Tongue (tissue), 2 donors: ENCODE measurements around the gene CAD. TPM values are rescaled to one million over a fixed set of nuclear protein-coding genes. Genes with fewer than 3 reads are reported as not detected.
"Not testable (repeated sequence)": the region's sequence is repeated elsewhere in the genome, so short reads cannot be mapped to it uniquely, and the experiment has no call there.

ENCODE experiments used
- DNase-seq: peaks from one replicate; pipeline ENCODE4 v3.0.0-alpha.2; 2015
- total RNA-seq: library from RNA; depleted of rRNA; stranded (reverse); fragments of >200 nt; gene quantifications from one replicate; pipeline ENCODE4 v1.2.3, GENCODE V29; 2014

Gene CAD
- total RNA-seq, 1 donor from 2014 or later = 33.7 TPM

DNA sequence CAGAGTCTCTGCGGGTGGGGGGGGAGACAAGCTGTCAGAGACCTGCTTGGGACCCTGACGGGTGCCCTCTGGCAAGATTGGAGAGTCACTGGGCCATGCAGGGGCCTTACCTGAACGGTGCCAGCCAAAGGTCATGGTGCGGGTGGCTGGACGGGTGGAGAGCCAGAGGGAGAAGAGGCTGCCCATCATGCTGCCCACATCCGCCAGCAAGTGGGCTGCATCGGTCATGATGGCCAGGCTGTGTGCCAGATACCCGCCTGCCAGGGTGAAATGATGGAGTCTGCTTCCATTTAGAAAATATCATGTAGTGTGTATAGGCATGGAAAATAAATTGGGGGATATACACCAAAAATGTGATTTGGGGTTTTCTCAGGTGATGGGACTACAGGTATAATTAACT is 40.9 kb downstream of the CAD start:
- no peak for DNase-seq

DNA sequence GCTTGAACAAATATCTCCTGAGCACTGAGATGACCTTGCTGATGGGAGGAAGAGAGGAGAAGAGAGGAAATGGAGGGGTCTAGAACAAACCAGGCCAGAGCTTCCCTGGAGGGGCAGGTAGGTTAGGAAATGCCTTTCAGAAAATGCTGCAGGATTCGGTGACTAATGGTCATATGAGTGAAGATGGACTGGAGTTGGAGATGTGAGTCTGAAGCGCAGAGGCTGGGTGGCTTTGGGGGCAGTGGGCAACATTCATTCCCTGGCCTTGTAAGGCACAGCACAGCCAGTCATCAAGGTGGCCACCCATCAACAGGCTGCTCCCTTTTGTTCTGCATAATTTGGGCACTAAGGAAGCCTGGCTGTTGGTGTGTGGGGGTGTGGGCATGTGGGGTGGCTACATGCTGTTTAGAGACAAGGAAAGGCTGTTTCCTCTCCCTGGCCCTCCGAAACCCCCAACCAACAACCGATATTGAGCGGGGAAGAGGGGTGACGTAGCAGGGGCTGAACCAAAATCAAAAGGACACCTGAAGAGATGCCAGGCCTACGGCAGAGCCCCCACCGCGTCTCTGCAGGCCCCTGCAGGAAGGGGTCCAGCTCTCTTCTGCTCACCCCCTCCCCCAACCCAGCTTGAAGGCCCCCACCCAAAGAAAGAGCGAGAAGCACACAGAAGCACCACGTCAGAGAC is 44.2 kb downstream of the CAD start:
- DNase-seq = no peak

DNA sequence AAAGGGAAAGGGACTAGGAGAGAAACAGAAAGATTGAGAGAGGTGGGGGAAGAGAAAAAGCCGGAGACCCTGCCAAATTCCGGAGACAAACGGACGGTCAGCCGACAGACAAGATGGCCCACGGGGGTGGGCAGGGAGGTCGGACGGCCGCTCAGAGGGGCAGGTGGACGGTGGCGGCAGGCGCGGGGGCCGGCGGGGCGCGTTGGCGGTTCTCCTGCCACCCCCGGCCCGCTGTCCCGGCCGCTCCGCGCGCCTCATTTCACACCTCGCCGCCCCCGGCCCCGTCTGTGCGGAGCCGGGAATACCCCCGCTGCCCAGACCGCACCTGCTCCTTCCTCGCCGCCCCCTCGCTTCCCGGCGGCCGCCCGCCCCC is 44.7 kb downstream of the CAD start:
- DNase-seq = no peak

DNA sequence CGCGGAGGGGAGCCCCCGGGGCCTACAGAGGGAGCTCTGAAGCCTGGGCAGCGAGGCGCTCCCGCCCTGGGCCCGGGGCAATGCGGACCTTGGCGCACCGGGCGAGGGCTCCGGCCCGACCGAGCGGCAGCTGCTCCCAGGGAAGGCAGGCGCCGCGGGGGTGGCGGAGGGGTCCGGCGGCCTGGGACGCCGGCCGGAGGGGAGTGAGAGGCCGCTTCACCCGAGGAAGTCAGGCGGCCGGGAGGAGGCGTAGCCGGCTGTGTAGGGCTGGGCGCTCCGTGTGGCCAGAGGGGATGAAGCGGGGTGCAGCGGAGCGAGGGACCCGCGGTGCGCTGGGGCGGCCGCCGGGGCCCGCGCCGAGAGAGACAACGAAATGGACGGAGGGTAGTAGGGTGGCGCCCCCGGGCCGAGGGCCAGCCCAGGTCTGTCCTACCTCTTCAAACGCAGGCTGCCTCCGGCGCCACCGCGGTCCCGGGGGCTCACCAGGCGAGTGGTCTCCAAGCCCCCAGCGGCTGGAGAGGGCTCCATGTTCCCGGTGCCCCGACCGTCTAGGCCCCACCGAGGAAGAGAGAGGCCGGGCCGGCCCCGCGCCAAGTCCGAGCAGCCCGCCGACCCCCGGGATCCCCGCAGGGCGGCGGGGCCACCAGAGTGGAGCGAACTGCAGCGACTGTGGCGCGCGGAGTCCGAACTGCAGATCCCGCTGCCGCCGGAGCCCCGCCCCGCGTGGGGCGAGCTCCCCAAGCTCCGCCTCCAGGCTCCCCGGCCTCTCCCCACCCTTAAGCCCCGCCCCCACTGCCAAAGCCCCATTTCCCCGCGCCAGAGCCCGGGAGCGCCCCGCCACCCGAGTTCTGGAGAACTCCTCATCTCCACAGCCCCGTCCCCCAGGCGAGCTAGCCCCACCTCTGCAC is 45.5 kb downstream of the CAD start, which contains the start of gene SLC30A3:
Gene SLC30A3 (minus strand): TSS at position 669 of the 908 bp plus-strand sequence. CDS start 141 bp downstream, at position 528.
- DNase-seq = peak; percentile 63

DNA sequence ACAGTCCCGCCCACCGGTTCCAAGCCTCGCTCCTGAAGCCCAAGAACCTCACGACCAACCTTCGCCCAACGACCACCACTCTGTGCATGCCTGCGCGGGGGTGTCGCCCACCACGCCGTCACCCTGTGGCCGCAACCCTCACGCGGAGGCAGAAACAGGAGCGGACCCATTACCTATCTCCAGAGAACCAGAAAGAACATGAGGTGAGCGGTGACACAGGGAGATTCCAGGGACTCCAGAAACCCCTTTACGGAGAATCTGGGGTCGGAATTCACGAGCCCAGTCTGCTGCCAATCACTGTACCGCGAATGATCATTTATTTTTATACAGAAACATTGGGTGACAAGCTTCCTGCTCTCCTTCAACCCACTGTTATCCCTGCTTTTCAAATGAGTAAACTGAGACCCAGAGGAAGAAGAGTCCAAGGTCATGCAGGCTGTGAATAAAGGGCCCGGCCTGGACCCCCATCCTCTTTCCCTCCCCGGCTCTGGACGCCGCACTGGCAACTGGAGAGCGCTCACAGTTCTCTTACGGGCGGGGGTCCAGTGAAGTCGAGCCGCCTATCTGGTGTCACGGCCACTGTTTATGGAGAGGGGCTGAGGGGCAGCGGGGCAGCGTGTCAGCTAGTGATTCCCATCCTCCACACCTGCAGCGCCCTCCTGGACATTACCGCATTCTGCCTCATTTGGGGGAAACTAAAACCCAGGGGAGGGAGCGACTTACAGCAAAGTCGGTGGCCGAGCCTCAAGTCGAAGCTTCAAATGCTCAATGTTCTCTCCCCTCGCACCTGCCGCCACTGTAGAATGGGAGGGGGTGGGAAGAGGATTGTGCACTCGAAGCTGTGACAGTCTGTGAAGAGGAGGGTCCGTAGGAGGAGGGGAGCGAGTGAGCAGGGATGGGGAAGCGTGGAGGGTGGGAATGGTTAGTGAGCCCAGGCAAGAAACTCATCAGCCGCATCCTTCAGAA is 46.4 kb downstream of the CAD start:
- DNase-seq = no peak

DNA sequence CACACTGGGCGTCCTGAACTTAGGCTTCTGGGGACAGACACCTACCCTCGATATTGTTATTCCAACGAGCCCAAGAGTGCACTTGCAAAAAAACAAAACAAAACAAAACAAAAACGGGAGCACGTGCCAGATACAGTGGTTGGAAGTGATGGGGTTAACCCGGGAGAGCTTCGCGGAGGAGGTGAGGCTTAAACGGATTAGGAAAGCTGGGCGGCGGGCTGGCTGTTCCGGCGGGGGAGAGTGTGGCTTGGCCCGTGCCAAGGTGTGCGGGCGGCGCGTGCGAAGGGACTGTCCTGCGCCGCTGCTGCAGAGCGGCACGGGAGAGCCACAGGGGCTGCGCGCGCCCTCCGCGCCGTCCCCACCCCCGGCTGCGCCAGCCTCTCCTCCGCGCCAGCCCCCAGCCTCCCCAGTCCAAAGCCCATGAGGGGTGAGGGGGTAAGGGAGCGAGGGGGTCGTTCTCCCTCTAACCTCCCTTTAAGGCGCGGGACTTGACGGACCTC is 47.1 kb downstream of the CAD start:
- DNase-seq = no peak

DNA sequence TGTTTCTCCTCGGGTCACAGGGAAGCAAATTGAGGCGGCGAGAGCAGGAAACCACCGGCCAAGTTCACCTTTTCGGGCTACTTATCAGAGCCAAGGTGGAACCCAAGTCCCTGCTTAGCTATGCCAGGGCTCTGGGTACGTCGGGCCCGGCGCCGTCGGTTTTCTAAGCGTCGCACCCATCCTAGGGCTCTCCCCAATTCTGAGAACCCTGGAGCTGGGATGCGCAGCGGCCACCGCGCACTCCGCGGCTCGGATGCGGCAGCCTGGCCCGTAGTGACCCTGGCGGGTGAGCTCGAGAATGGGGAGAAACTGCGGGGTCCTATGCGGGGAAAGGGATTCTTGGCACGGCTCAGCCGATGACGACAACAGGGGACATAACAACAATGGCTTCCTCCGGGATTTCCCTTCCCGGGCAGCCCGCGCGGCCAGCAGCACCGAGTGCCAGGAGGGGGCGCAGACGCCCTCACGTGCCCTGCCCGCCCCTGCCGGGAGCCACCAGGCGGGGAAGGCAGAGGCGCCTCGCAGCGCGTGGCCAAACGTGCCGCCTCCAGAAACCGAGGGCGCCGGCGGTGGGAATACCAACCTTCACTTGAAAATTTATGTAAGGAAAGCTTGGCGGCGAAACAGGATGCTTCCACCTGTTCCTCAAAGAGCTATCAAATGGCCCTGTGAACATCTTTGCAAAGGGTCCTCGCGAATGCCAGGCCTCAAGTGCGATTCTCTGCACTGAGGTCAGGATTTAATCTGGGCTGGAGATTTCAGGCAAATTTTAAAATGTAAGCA is 47.8 kb downstream of the CAD start:
- DNase-seq = peak; percentile 80

DNA sequence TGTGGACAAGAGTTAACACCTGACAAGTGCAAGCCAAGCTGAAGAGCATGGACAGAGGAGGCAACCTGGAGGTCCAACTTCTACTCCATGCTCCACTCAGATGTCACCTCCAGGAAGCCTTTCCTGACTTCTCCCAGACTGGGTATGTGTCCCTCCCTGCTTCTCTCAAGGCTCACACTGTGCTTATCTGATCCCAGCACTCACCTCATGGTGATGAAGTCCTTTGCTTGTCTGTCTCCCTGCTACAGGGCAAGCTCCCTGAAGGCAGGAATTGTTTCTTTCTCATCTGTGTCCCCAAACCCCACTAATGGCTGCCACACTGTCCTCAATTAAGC is 48.3 kb downstream of the CAD start:
- DNase-seq = no peak

DNA sequence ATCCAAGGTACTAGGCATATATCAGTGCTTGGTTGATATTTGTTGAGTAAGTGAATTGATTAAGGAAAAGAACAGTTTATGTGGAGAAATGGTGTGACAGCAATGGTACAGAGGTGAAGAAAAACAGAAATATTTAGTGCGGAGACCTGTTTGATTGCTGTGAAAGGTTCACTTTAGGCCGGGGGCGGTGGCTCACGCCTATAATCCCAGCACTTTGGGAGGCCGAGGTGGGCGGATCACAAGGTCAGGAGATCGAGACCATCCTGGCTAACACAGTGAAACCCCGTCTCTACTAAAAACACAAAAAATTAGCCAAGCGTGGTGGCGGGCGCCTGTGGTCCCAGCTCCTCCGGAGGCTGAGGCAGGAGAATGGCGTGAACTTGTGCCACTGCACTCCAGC is 51.1 kb downstream of the CAD start:
- not testable (repeated sequence) for DNase-seq

DNA sequence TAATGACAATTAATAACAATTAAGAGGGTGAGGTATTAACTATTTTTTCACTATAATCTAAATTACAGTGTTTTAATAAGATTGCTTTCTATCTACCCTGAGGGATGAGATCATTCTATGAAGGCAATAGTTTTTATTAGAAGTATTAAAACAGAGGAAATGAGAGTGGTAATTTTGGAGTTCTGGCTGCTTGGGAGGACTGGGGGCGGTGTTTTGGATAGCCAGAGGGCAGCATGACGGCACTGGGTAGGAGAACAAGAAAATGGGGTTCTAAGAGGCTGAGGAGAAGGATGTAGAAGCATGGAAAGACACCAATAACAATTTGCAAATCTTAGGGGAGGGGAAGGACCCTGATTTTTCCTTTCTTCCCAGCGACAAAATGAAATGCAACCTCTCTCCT is 53.0 kb downstream of the CAD start:
- DNase-seq = no peak

DNA sequence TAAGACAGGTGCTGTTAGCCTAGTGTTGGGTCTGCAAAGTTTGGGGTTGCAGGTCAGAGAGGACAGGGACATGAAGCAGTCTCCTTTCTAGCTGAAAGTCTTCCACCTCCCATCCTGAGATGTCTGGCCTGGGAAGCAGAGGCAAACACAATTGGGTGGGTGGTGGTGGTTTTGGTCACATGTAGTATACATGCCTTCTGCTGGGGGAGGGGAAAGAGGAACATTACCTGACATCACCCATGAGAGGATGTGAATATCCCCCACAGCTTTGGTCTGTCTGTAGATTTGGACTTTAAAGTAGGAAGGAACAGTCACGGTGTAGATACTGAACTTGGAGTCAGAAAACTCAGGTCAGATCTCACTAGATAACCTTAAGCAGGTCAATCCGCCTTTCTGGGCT is 53.5 kb downstream of the CAD start:
- DNase-seq = no peak

DNA sequence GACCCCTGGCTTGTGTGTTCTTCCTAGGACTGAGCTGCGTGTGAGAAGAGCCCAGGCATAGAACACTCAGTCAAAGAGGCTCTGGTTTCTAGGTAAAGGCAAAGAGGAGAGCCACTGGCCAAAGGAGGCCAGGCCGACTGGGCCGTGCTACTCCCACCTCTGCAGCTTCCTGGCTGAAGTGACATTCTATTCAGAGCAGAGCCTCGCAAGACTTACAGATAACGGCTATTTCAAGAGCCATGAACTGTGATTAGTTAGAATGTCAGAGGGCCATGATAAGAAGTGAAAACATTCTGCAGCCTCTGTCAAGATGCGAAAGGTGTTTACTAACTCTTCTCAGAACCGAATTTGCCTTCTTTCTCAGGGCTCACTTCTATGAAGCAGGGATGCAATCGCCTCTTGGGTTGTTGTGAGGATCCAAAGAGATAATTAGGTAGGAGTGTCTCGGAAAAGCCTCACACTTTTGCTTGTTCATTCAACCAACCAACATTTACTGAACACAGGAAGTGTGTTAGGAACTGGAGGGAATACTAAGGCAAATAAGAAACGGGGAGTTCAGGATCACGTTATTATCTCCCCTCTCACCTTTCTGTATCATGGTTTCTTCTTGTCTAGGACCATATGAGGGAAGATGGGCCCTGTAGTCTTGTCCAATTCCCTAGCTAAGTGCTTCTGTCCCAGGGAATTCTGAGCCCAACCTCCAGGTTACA is 54.6 kb downstream of the CAD start:
- DNase-seq = no peak

DNA sequence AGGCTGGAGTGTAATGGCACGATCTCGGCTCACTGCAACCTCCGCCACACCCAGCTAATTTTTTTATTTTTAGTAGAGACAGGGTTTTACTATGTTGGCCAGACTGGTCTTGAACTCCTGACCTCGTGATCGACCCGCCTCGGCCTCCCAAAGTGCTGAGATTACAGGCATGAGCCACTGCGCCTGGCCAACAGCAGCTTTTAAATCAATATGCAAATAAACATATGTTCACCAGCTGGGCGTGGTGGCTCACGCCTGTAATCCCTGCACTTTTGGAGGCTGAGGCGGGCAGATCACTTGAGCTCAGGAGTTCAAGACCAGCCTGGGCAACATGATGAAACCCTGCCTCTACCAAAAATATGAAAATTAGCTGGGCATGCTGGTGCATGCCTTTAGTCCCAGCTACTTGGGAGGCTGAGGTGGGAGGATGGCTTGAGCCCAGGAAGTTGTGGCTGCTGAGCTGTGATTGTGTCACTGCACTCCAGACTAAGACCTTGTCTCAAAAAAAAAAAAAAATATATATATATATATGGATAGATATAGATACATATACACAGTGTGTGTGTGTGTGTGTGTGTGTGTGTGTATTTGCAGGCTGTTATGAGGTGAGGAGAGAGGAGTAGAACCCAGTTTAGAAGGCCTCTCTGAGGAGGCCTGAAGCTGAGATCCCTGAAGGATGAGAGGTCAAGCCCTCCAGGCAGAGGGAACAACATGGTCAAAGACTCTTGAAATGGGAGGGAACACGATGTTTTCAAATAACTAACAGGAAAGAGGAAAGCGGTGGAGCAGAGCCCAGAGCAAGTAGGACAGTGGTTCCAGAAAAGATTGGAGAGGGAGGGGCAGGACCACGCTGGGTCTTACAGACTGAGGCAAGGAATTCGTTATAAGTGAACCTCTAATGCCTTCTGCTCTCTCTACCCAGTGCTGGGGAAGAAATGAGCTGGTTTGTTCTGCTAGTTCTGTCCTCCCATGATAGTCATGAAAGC is 55.7 kb downstream of the CAD start:
- not testable (repeated sequence) for DNase-seq

DNA sequence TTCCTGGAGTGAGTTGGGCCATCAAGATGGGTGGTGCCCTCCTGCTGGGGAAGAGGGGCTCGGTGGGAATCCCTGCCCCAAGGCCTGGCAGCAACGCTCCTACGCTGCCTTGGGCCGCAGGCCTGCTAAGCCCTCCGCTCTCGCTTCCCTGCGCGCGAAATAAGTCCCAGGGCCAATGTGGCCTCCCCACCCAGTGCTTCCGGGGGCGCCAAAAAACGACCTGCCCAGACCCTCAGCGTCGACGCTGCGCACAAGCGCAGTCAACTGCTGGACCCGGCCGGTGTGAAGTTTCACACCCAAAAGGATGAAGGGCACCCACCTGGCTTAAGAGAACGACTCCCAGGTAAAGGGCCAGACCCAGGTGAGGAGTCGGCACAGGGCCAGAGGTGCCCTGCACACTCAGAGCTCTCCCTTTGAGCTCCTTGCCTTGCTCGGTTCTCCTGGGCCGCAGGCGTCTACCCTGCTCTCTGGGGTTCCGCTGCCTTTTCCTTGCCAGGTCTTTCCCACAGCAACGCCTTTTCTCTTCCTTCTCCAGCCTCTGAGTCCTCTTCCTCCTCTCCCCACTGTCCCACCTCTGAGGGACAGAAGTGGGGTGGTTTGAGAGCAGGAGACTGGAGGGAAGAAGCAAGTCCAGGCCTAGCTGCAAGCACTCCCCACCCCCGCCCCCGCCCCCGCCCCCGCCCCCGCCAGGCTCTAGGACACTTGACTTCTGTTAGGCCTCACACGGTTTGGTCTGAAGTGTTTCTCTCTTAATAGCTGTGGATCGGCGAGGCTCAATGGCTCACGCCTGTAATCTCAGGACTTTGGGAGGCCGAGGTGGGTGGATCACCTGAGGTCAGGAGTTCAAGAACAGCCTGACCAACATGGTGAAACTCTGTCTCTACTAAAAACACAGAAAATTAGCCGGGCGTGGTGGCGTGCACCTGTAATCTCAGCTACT is 58.3 kb downstream of the CAD start, which contains the start of gene DNAJC5G:
Gene DNAJC5G (plus strand): TSS at position 223 of the 940 bp plus-strand sequence. CDS start 1,296 bp downstream, outside the sequence.
- DNase-seq = no peak

DNA sequence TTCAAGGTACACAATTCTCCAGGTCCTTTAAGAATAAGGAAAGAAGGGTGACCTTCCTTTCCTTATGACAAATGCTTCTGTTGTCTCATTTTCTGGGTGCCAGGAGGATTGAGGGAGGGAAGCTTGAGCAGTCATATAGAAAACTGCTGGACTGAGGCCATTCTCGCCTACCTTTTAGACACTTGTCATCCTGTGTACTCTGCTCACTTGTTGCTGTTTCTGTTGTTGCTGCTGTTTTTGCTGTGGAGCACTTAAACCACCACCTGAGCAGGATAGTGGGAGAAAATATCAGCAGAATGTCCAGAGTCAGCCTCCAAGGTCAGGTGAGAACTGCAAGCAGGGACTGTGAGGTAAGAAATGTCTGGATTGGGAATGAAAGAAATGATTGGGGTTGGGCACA is 60.8 kb downstream of the CAD start:
- no peak for DNase-seq

DNA sequence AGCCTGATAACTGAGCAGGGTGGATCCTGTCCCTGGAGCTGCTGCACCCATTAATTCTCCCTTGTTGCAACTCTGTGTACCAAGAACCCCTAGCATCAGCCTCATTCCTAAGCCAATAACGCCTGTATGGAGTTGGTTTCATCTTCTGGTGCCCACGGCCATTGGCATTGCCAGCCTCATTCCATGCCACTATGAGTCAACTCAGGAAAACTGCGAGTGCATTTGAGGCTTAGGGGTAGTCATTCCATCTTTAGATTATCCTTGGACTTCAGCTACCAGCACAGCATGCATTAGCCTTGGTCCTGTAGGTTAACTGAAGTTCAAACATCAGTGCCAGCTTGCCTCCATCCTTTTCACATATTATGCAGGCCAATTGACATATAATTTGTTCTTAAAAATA is 63.7 kb downstream of the CAD start:
- no peak for DNase-seq

DNA sequence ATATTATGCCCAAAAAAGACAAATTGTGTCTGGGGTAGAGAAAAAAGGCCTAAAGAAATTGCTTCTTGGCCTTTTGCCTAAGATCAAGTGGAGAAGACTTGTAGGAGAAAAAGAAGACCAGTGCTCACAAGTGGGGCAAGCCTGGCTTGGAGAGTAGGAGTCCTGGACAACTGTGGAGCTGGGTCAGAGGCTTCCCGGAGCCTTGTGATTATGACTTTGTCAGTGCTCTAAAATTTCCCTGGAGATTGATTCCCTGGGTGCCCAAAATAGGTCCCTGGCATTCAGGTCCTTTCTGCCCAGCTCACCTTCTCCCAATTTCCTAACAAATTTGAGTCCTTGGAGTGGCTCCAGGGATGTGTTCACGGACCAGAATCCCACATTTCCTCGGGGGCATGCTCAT is 64.3 kb downstream of the CAD start:
- DNase-seq = no peak
